HG03432 (cell line): Measurements from ENCODE around the gene DIAPH3.
"Not testable (repeated sequence)": the region's sequence is repeated elsewhere in the genome, so short reads cannot be mapped to it uniquely, and the experiment has no call there.

Source experiments
- ATAC-seq: cut with Tn5 transposase; IDR thresholded peaks from one replicate; pipeline ENCODE4 v1.9.1; 2021; ENCODE audit warnings: mild to moderate bottlenecking, moderate library complexity; ENCODE audit not compliant: unreplicated experiment

DIAPH3 gene

GRCh38 chr13:60099631-60100420 is 63.9 kb downstream of the DIAPH3 start:
- ATAC-seq, result no peak

GRCh38 chr13:60095300-60095699 is 68.4 kb downstream of the DIAPH3 start:
- no peak for ATAC-seq

DNA sequence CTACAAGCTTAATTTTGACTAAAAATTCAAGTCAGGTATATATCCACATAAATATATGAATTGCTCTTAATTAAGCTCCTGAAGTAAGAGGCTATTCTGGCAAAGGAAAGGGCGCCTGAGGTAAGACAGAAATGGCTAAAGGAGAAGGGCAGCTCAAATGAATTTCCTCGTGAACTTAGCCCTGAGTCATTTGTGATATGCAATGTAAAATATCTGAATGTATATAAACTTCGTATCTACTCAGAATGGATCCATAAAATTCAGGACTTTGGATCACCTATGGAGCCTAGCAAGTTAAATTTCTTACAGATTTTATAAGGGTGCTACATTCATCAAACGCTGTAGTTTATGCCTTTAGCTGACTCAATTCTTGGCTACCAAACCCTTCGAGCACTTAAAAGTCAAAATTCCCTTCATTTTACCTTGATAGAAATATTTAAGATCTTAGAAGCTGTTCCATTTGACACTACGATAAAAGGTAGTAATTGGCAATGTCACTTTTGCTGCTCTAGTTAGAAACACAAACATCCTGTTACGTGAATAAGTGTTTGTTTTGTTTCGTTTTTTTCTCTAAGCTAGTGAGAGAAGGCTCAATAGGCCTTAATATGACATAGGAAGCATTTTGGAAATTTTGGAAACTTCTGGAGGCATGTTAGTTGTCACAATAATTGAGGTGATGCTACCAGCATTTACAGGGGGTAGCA is 69.2 kb downstream of the DIAPH3 start:
- no peak for ATAC-seq

- ATAC-seq, result no peak
Measured at GRCh38 chr13:60093425-60094019, 70.2 kb downstream of the DIAPH3 start.

GRCh38 chr13:60091573-60091972 is 72.2 kb downstream of the DIAPH3 start:
- no peak for ATAC-seq

- ATAC-seq, result no peak
Measured at GRCh38 chr13:60090574-60090973, 73.2 kb downstream of the DIAPH3 start.

GRCh38 chr13:60083780-60084179 is 79.9 kb downstream of the DIAPH3 start:
- ATAC-seq, result not testable (repeated sequence)

GRCh38 chr13:60080850-60081249 is 82.9 kb downstream of the DIAPH3 start:
- no peak for ATAC-seq

DNA sequence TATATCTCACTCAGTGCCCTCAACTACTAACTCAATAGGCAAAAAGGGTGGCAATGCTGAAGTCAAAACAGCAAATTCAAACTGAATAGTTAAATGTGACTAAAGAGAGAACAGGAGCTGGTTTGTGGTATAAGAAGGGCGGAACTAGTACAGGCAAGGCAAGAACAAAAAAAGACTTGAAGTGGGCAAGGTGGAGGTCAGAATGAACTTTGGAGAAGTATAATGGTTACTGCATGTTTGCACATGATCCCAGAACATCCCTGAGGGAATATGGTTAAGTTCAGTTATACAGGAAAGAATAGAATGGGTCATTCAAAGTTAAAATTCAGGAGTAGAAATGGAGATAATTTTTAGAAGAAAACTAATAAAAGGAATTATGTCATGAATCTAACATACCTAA is 85.5 kb downstream of the DIAPH3 start:
- ATAC-seq, result no peak

DNA sequence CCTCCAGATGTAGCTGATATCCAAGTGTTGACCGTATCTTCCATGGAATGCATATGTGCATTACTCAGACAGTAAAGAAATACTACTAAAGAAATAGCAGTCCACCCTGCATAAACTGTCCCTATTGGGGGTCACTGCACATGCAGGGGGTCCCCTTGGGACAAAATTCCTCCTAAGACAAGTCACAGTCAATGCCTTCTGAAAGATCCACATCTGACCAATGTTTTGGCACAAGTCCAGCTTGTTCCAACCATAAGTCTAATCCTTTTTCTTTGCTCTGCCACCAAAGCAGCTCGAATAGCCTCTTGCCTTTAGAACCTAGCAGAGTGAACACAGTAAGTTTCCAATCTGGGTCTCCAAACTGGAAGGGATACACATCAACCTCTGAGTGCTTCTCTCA is 87.9 kb downstream of the DIAPH3 start:
- ATAC-seq, result no peak

DNA sequence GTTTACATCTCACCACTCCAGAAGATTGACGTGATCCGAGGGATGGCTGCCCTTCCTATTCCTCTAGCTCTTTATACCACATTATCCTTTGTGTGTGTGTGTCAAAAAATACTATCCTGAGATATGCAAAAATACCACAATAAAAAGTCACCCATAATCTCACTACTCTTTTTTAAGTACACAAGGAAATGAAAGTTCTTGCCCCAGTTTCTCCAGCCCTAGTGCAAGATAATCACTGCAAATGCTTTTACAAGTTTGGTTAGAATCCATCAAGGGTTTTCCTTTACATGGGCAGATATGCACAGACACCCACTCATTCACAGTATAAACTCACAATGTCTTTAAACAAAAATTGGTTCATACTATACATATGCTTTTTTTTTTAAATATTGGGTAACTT is 89.3 kb downstream of the DIAPH3 start:
- peak; percentile 57 for ATAC-seq

DNA sequence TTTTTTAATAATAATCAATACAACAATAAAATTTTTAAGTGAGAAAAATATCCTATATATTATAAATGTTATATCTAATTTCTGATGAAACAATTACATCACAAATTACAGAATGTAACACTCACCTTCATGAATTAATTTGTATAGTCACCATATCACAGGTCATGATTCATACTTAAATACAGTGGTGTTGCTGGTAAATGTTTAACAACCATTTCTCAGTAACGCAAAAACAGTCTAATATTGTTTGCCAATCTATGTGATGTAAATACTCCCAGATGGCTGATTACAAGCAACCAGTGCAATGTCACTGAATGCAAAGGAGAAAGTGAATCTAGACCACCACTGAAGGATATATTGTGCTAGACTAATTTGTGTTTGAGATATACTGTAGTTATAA is 97.5 kb downstream of the DIAPH3 start:
- ATAC-seq, result no peak

GRCh38 chr13:60062502-60062901 is 101.2 kb downstream of the DIAPH3 start:
- no peak for ATAC-seq

DNA sequence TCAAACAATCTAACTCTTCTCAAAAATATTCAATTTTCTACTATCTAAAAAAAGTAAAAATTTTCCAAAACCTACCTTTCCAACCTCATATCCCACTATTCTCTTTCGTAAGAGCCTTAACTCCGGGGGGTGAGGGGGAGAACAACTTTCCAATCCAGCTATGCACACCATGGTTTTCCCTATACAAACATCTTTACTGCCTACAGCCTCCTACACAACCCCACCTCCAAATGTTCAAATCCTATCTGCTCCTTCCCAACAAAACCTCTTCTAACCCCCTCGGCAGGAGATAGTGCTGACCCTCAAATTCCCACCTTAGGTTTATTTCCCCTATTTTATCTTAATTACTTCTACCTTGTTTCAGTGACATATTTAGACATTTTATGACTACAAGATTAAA is 102.0 kb downstream of the DIAPH3 start:
- ATAC-seq, result no peak

DNA sequence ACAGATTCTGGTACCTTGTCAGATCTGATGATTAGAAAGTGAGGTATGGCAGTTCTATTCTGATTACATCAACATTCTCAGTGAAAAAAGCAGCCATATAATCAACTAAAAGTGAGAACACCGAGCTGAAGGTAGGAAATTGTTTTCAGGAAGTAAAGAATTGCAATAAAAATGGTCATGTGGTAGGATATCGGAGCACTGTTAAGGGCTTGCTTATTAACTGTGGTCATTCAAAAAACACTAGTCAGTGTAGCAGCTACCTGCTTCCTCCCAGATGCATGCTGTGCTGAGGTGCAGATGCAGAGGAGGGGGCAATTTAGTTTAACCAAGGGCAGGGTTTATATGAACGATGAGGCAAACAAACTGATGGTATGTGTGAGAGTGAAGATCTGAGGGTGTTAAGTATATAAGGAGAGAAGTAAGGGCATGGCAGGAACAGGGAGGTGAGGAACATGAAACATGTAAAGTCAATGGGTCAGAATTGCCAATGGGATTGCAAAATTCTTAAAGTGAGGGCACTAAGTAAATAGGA is 111.9 kb downstream of the DIAPH3 start:
- no peak for ATAC-seq

DNA sequence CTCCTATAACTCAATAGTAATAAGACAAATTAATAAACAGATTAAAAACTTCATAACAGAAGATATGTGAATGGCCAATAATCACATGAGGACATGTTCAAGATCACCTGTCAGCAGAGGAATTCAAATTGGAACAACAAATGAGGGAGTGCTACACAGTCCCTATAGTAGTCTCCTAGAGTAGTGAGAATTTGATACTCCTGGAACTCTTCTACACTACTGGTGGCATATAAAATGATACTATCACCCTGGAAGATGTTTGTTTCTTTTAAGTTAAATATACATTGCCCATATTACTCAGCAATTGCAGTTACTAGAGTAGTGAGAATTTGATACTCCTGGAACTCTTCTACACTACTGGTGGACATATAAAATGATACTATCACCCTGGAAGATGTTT is 115.4 kb downstream of the DIAPH3 start:
- not testable (repeated sequence) for ATAC-seq

DNA sequence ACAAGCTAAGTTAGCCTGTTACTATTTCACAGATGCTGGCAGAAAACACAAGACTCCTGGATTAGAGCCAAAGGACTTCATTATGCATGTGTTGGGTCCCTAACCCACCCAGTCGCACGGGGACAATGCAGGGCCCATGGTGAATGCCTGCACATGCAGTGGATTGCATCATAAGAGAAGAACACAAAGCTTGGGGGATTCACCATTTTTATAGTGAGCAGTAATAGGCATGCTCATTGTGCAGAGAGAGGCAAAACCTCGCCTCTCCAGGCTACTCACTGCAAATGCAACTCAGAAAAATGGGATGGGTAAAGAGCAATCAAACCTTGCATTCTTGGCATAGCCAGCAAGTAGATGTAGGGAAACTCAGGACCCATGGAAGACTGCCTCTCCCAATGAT is 115.8 kb downstream of the DIAPH3 start:
- no peak for ATAC-seq

DNA sequence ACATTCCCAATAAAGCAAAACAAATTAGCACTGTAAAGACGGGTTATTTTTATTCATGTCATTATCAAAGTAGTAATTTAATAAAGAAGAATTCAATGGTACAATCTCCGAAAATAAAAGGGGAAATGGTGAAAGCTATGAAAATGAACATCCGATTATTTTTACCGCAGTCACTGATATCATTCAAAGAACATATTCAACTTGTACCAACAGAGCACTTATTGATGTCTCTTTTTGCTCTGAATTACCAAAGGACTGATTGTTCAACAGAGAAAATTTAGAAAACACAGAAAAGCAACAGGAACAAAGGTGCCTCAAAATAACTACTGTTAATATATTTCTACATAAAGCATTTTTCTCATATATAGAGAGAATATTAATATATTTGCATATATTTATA is 119.4 kb downstream of the DIAPH3 start:
- ATAC-seq, result no peak

- no peak for ATAC-seq
Measured at GRCh38 chr13:60043262-60043661, 120.5 kb downstream of the DIAPH3 start.

- not testable (repeated sequence) for ATAC-seq
Measured at GRCh38 chr13:60040668-60041067, 123.1 kb downstream of the DIAPH3 start.

- ATAC-seq, result no peak
Measured at GRCh38 chr13:60035874-60036273, 127.9 kb downstream of the DIAPH3 start.

GRCh38 chr13:60032851-60033250 is 130.9 kb downstream of the DIAPH3 start:
- ATAC-seq, result no peak
